Measurements from ENCODE around the gene CERKL. TPM values are rescaled to one million over a fixed set of nuclear protein-coding genes. Genes with fewer than 3 reads are reported as not detected.

Gene CERKL
- total RNA-seq, 1 donor from 2014 or later, result 0.18 TPM

- H3K27me3 Mint-ChIP-seq, result no peaks in the 10 kb centered on the region
- no peak overlapping the region for H3K4me3 Mint-ChIP-seq
- no peak overlapping the region for H3K27ac Mint-ChIP-seq
- H3K4me1 Mint-ChIP-seq, result no peaks in the 10 kb centered on the region
- TF ChIP-seq CTCF (IDR thresholded peaks at IDR 0.05), result no peak
- H3K9me3 Mint-ChIP-seq, result no peaks in the 10 kb centered on the region
- ChIA-PET CTCF (no interaction called here), POLR2A (no interaction called here)
- intact Hi-C loops (cut with micrococcal nuclease), result no loop called here
- DNase-seq, result no peak
- ATAC-seq (ENCODE audit: low read depth), result no peak
- H3K36me3 Mint-ChIP-seq (ENCODE audit: low read depth), result peaks cover 5% of the 10 kb centered on the region
These were observed 102.7 kb downstream of the CERKL start for GRCh38 chr2:181554061-181554830.

DNA sequence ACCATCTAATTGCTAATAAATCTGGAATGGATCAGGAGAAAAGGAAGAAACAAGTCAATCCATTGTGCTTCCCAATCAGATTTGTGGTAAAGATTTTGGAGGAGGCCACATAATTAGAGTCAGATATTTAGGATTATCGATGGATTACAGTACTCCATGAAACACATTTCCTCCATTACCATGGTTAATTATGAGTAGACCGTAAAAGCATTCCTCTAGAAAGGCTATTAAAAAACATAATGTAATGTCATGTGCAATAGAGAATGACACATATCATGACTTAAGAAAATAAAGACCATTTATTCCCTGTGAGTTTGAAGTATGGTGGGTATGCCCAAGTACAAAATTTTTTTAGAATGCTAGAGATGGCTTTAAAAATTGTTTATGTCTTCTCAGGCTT is 103.7 kb downstream of the CERKL start:
- no peak overlapping the region for H3K27ac Mint-ChIP-seq
- no peak for TF ChIP-seq CTCF (IDR thresholded peaks at IDR 0.05)
- no peak overlapping the region for H3K4me3 Mint-ChIP-seq
- POLR2A ChIA-PET, result no interaction called here
- DNase-seq (no peak), ATAC-seq (ENCODE audit: low read depth) (no peak)
- intact Hi-C loops (cut with micrococcal nuclease), result no loop called here
- no peaks in the 10 kb centered on the region for H3K27me3 Mint-ChIP-seq
- H3K4me1 Mint-ChIP-seq, result no peaks in the 10 kb centered on the region
- H3K9me3 Mint-ChIP-seq, result no peaks in the 10 kb centered on the region
- peaks cover 8% of the 10 kb centered on the region for H3K36me3 Mint-ChIP-seq (ENCODE audit: low read depth)
- CTCF ChIA-PET, result no interaction called here

DNA sequence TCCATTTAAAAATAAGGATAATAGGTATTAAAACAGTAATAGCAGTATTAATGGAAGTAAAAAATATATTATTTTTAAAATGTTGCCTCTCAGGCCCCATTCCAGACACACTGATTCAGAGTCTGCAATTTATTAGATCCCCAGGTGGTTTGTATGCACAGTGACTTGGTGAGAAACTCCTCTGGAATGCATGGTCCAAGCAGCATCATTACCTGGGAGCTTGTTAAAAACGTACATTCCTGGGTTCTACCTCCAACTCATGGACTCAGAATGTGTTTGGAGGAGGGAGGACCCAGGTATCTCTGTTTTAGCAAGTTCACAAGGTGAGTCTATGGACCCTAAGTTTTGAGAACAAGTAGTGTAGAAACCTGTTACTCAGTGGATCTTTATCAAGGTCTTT is 104.1 kb downstream of the CERKL start:
- no peak overlapping the region for H3K27ac Mint-ChIP-seq
- H3K4me3 Mint-ChIP-seq, result no peak overlapping the region
- ATAC-seq (ENCODE audit: low read depth), result no peak
- H3K27me3 Mint-ChIP-seq, result no peaks in the 10 kb centered on the region
- POLR2A ChIA-PET, result no interaction called here
- intact Hi-C loops (cut with micrococcal nuclease), result no loop called here
- CTCF ChIA-PET, result no interaction called here
- no peaks in the 10 kb centered on the region for H3K9me3 Mint-ChIP-seq
- no peaks in the 10 kb centered on the region for H3K4me1 Mint-ChIP-seq
- DNase-seq, result no peak
- no peak for TF ChIP-seq CTCF (IDR thresholded peaks at IDR 0.05)
- peaks cover 8% of the 10 kb centered on the region for H3K36me3 Mint-ChIP-seq (ENCODE audit: low read depth)

DNA sequence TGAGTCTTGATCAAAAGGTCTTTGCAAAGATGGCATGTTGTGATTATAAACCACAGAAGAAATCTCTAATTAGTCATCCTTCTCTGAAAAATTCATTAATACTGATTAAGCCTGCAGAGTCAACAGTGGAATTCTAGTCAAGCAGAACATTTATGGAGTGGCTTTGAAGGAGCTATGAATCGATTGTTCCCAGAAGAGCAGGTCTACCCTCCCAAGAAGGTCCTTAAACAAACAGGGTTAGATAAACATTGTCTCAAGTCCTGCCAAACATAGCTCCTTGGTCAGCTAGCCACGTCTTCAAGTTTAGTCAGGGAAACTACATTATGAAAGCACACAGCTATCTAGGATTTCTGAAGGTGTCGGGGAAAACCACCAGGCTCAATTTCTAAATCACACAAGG is 110.8 kb downstream of the CERKL start:
- Mint-ChIP-seq H3K4me3 (no peak overlapping the region), H3K4me1 (no peaks in the 10 kb centered on the region), H3K36me3 (ENCODE audit: low read depth) (peaks cover 14% of the 10 kb centered on the region), H3K27me3 (no peaks in the 10 kb centered on the region), H3K9me3 (no peaks in the 10 kb centered on the region), H3K27ac (no peak overlapping the region)
- intact Hi-C loops (cut with micrococcal nuclease), result no loop called here
- TF ChIP-seq CTCF (IDR thresholded peaks at IDR 0.05), result no peak
- ATAC-seq (ENCODE audit: low read depth), result no peak
- no peak for DNase-seq
- ChIA-PET POLR2A (no interaction called here), CTCF (no interaction called here)

DNA sequence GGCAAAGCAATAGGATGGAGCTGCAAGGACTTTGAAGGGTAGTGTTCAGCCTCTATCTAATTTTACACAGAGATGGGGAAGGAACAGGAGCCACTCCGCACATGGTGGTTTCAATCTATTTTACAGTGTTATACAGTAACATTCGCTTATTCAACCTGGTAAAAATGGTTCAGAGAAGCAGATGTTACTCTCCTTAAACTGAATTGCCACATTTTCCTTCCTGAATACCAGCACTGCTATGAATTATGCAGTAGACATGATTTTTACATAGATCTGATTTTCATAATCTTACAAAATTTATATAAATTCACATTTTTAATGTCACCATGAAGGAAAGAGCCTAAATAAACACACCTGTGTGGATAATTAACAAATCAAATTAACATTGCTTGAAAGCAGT is 114.7 kb downstream of the CERKL start:
- Mint-ChIP-seq H3K27me3 (no peaks in the 10 kb centered on the region), H3K36me3 (ENCODE audit: low read depth) (peaks cover 43% of the 10 kb centered on the region), H3K4me1 (no peaks in the 10 kb centered on the region), H3K27ac (no peak overlapping the region), H3K4me3 (no peak overlapping the region), H3K9me3 (no peaks in the 10 kb centered on the region)
- CTCF ChIA-PET, result no interaction called here
- DNase-seq (no peak), ATAC-seq (ENCODE audit: low read depth) (no peak)
- TF ChIP-seq CTCF (IDR thresholded peaks at IDR 0.05), result no peak
- POLR2A ChIA-PET, result no interaction called here
- intact Hi-C loops (cut with micrococcal nuclease), result no loop called here
